Activated CD8-positive, alpha-beta memory T cell treated with anti-CD3 and anti-CD28 coated beads for 36 hours (primary cell): ENCODE data around the gene DGKD. TPM values are rescaled to one million over a fixed set of nuclear protein-coding genes. Genes with fewer than 3 reads are reported as not detected.

ENCODE experiments used
- CTCF ChIA-PET: fragments of 350-600 bp; sonication (Branson Sonifier 250); formaldehyde crosslinking; loops from one replicate; lab custom pipeline; 2021; ENCODE audit warnings: antibody characterized with exemption; lab: Charles Lee
- POLR2A ChIA-PET: fragments of 350-600 bp; sonication (Branson Sonifier 250); formaldehyde crosslinking; loops from one replicate; lab custom pipeline; 2021; ENCODE audit warnings: antibody characterized with exemption; lab: Charles Lee
- total RNA-seq, 2 experiments: library from RNA; stranded (reverse); gene quantifications; one replicate each; pipeline ENCODE4 v1.2.3, GENCODE V29; 2021

DGKD gene
- total RNA-seq, 2 experiments from 2014 or later: 49.5 to 58.8 TPM

GRCh38 chr2:233414777-233415570 is 60.7 kb downstream of the DGKD start:
- POLR2A ChIA-PET: interaction anchor here (0.5 kb wide), 1 partner anchor 10 kb away, joined by 4 read pairs; no protein-coding TSS in a partner anchor

GRCh38 chr2:233416199-233416598 is 61.9 kb downstream of the DGKD start:
- CTCF ChIA-PET: interaction anchor here (1.1 kb wide), 1 partner anchor 9 kb away, joined by 3 read pairs; no protein-coding TSS in a partner anchor

More at GRCh38 chr2:233414777-233415570, 60.7 kb downstream of the DGKD start:
- CTCF ChIA-PET: interaction anchor here (1.4 to 2.4 kb wide), 3 partner anchors 9 to 29 kb away, joined by 4 to 8 read pairs (median 8); no protein-coding TSS in a partner anchor

GRCh38 chr2:233416706-233417105 is 62.4 kb downstream of the DGKD start:
- POLR2A ChIA-PET: no interaction called here

More at GRCh38 chr2:233416199-233416598, 61.9 kb downstream of the DGKD start:
- POLR2A ChIA-PET: interaction anchor here (0.6 kb wide), 1 partner anchor 20 kb away, joined by 7 read pairs; no protein-coding TSS in a partner anchor

GRCh38 chr2:233417282-233417681 is 63.0 kb downstream of the DGKD start:
- ChIA-PET CTCF (interaction anchor here (1.1 kb wide), 1 partner anchor 10 kb away, joined by 3 read pairs; no protein-coding TSS in a partner anchor), POLR2A (no interaction called here)

More at GRCh38 chr2:233416706-233417105, 62.4 kb downstream of the DGKD start:
- CTCF ChIA-PET: interaction anchor here (1.1 kb wide), 1 partner anchor 9 kb away, joined by 3 read pairs; no protein-coding TSS in a partner anchor

- ChIA-PET CTCF (interaction anchor here (0.8 to 4.2 kb wide), 7 partner anchors 9 to 61 kb away, joined by 3 to 14 read pairs (median 3); no protein-coding TSS in a partner anchor), POLR2A (no interaction called here)
Measured at GRCh38 chr2:233418052-233418760, 63.9 kb downstream of the DGKD start.

- ChIA-PET CTCF (interaction anchor here (0.7 to 4.2 kb wide), 8 partner anchors 8 to 87 kb away, joined by 3 to 14 read pairs (median 3); no protein-coding TSS in a partner anchor), POLR2A (no interaction called here)
Measured at GRCh38 chr2:233418761-233419546, 64.7 kb downstream of the DGKD start.

- ChIA-PET CTCF (interaction anchor here (0.7 to 4.2 kb wide), 5 partner anchors 16 to 88 kb away, joined by 3 to 14 read pairs (median 5); no protein-coding TSS in a partner anchor), POLR2A (no interaction called here)
Measured at GRCh38 chr2:233419602-233420391, 65.5 kb downstream of the DGKD start.

- POLR2A ChIA-PET: no interaction called here
- CTCF ChIA-PET: interaction anchor here (0.6 to 4.2 kb wide), 3 partner anchors 17 to 151 kb away, joined by 3 to 14 read pairs (median 5); no protein-coding TSS in a partner anchor
Measured at GRCh38 chr2:233421091-233421816, 67.0 kb downstream of the DGKD start.

GRCh38 chr2:233422050-233422639 is 67.9 kb downstream of the DGKD start:
- CTCF ChIA-PET: interaction anchor here (0.6 to 4.2 kb wide), 4 partner anchors 16 to 152 kb away, joined by 3 to 14 read pairs (median 4); no protein-coding TSS in a partner anchor
- POLR2A ChIA-PET: no interaction called here

- POLR2A ChIA-PET: no interaction called here
- CTCF ChIA-PET: interaction anchor here (1.3 to 1.4 kb wide), 2 partner anchors 17 to 19 kb away, joined by 4 read pairs; no protein-coding TSS in a partner anchor
Measured at GRCh38 chr2:233422649-233423551, 68.6 kb downstream of the DGKD start.

GRCh38 chr2:233423552-233423860 is 69.2 kb downstream of the DGKD start:
- ChIA-PET POLR2A (no interaction called here), CTCF (interaction anchor here (1.4 kb wide), 1 partner anchor 20 kb away, joined by 4 read pairs; no protein-coding TSS in a partner anchor)

GRCh38 chr2:233424154-233424951 is 70.1 kb downstream of the DGKD start:
- POLR2A ChIA-PET: no interaction called here
- CTCF ChIA-PET: no interaction called here

GRCh38 chr2:233426619-233427342 is 72.5 kb downstream of the DGKD start:
- POLR2A ChIA-PET: no interaction called here
- CTCF ChIA-PET: interaction anchor here (0.7 to 2.6 kb wide), 3 partner anchors 9 to 42 kb away, joined by 3 to 11 read pairs (median 3); no protein-coding TSS in a partner anchor

GRCh38 chr2:233428008-233428407 is 73.7 kb downstream of the DGKD start:
- ChIA-PET CTCF (interaction anchor here (0.5 to 2.6 kb wide), 4 partner anchors 9 to 193 kb away, joined by 3 to 11 read pairs (median 4); no protein-coding TSS in a partner anchor), POLR2A (no interaction called here)
